Skeletal muscle tissue (tissue), 4 donors: ENCODE measurements around the gene SLC6A19. TPM values are rescaled to one million over a fixed set of nuclear protein-coding genes. Genes with fewer than 3 reads are reported as not detected.

Experiments
- H3K27ac ChIP-seq: one replicate; pipeline ENCODE4 v1.7.0; 2013; ENCODE audit warnings: mild to moderate bottlenecking, low read depth, low read length, inconsistent platforms
- H3K27me3 ChIP-seq, 3 donors: one replicate each; pipeline ENCODE4 v1.7.0; 2013; ENCODE audit warnings: low read length in 3 of 3; ENCODE audit not compliant: control insufficient read depth in 3 of 3, insufficient read depth in 3 of 3
- H3K36me3 ChIP-seq, 3 donors: one replicate each; pipeline ENCODE4 v1.7.0; 2013; ENCODE audit warnings: low read length in 3 of 3; ENCODE audit not compliant: control insufficient read depth in 3 of 3, insufficient read depth in 3 of 3
- H3K4me1 ChIP-seq, 3 donors: one replicate each; pipeline ENCODE4 v1.7.0; 2013; ENCODE audit warnings: low read length in 3 of 3, mild to moderate bottlenecking in 3 of 3; ENCODE audit not compliant: control insufficient read depth in 3 of 3, insufficient read depth in 3 of 3
- H3K4me3 ChIP-seq, 3 donors: one replicate each; pipeline ENCODE4 v1.7.0; 2013; ENCODE audit warnings: low read length in 3 of 3
- H3K9ac ChIP-seq, 3 donors: one replicate each; pipeline ENCODE4 v1.7.0; 2013; ENCODE audit warnings: low read length in 3 of 3, mild to moderate bottlenecking in 3 of 3, moderate library complexity in 2 of 3, low read depth in 1 of 3
- H3K9me3 ChIP-seq, 3 donors: one replicate each; pipeline ENCODE4 v1.7.0; 2013; ENCODE audit warnings: low read length in 3 of 3; ENCODE audit not compliant: control insufficient read depth in 3 of 3
- total RNA-seq: library from RNA; depleted of rRNA; stranded (reverse); fragments of >200 nt; gene quantifications from one replicate; pipeline ENCODE4 v1.2.3, GENCODE V29; 2014
- donor health status: Osteomylitis.

Gene SLC6A19
- total RNA-seq, 1 donor from 2014 or later = under 0.01 TPM

- Histone ChIP-seq H3K9me3 (peaks cover 0 to 15% (median 3%) of the 10 kb centered on the region in 3 donors), H3K27me3 (peaks cover 11 to 33% (median 13%) of the 10 kb centered on the region in 3 donors), H3K4me1 (no peaks in the 10 kb centered on the region), H3K9ac (no peak overlapping the region), H3K27ac (no peak overlapping the region), H3K4me3 (no peak overlapping the region), H3K36me3 (no peaks in the 10 kb centered on the region)
These were observed 56.0 kb downstream of the SLC6A19 start for GRCh38 chr5:1257363-1257762.

- Histone ChIP-seq H3K4me3 (no peak overlapping the region), H3K36me3 (no peaks in the 10 kb centered on the region), H3K4me1 (no peaks in the 10 kb centered on the region), H3K9me3 (peaks cover 0 to 17% (median 6%) of the 10 kb centered on the region in 3 donors), H3K27ac (no peak overlapping the region), H3K27me3 (peaks cover 11 to 33% (median 13%) of the 10 kb centered on the region in 3 donors), H3K9ac (no peak overlapping the region)
These were observed 56.4 kb downstream of the SLC6A19 start for GRCh38 chr5:1257841-1258240.

GRCh38 chr5:1259806-1260480 is 58.5 kb downstream of the SLC6A19 start:
- Histone ChIP-seq H3K9me3 (peaks cover 0 to 18% (median 7%) of the 10 kb centered on the region in 3 donors), H3K9ac (no peak overlapping the region), H3K27ac (no peak overlapping the region), H3K4me1 (no peaks in the 10 kb centered on the region), H3K36me3 (no peaks in the 10 kb centered on the region), H3K4me3 (no peak overlapping the region), H3K27me3 (peaks cover 8 to 28% (median 9%) of the 10 kb centered on the region in 3 donors)

GRCh38 chr5:1261643-1262042 is 60.2 kb downstream of the SLC6A19 start:
- H3K9ac ChIP-seq = no peak overlapping the region
- H3K36me3 ChIP-seq = no peaks in the 10 kb centered on the region

GRCh38 chr5:1262381-1262780 is 61.0 kb downstream of the SLC6A19 start:
- H3K9ac ChIP-seq = no peak overlapping the region
- no peaks in the 10 kb centered on the region for H3K4me1 ChIP-seq
- peaks cover 0 to 15% (median 0%) of the 10 kb centered on the region in 3 donors for H3K27me3 ChIP-seq
- no peak overlapping the region for H3K27ac ChIP-seq
- no peak overlapping the region for H3K4me3 ChIP-seq
- H3K36me3 ChIP-seq = no peaks in the 10 kb centered on the region
- peaks cover 0 to 18% (median 7%) of the 10 kb centered on the region in 3 donors for H3K9me3 ChIP-seq

More at GRCh38 chr5:1261643-1262042, 60.2 kb downstream of the SLC6A19 start:
- Histone ChIP-seq H3K27me3 (peaks cover 0 to 21% (median 0%) of the 10 kb centered on the region in 3 donors), H3K27ac (no peak overlapping the region), H3K4me1 (no peaks in the 10 kb centered on the region), H3K4me3 (no peak overlapping the region), H3K9me3 (peaks cover 0 to 18% (median 7%) of the 10 kb centered on the region in 3 donors)

- H3K27ac ChIP-seq = no peak overlapping the region
- H3K36me3 ChIP-seq = no peaks in the 10 kb centered on the region
- peaks cover 0 to 13% (median 0%) of the 10 kb centered on the region in 3 donors for H3K27me3 ChIP-seq
- peaks cover 0 to 18% (median 11%) of the 10 kb centered on the region in 3 donors for H3K9me3 ChIP-seq
- H3K4me1 ChIP-seq = no peaks in the 10 kb centered on the region
- no peak overlapping the region for H3K9ac ChIP-seq
- H3K4me3 ChIP-seq = no peak overlapping the region
These were observed 62.8 kb downstream of the SLC6A19 start for GRCh38 chr5:1264211-1264610.

GRCh38 chr5:1265026-1265425 is 63.6 kb downstream of the SLC6A19 start:
- H3K4me3 ChIP-seq = no peak overlapping the region
- H3K9me3 ChIP-seq = peaks cover 0 to 16% (median 10%) of the 10 kb centered on the region in 3 donors
- H3K9ac ChIP-seq = no peak overlapping the region
- peaks cover 0 to 9% (median 0%) of the 10 kb centered on the region in 3 donors for H3K27me3 ChIP-seq
- no peaks in the 10 kb centered on the region for H3K36me3 ChIP-seq
- no peak overlapping the region for H3K27ac ChIP-seq
- H3K4me1 ChIP-seq = no peaks in the 10 kb centered on the region

GRCh38 chr5:1265461-1266455 is 64.4 kb downstream of the SLC6A19 start:
- Histone ChIP-seq H3K4me1 (no peaks in the 10 kb centered on the region), H3K36me3 (no peaks in the 10 kb centered on the region), H3K9me3 (peaks cover 0 to 11% (median 8%) of the 10 kb centered on the region in 3 donors), H3K9ac (no peak overlapping the region), H3K27ac (no peak overlapping the region), H3K4me3 (no peak overlapping the region), H3K27me3 (peaks cover 0 to 8% (median 0%) of the 10 kb centered on the region in 3 donors)

GRCh38 chr5:1266791-1267190 is 65.4 kb downstream of the SLC6A19 start:
- Histone ChIP-seq H3K9me3 (peaks cover 0 to 8% (median 7%) of the 10 kb centered on the region in 3 donors), H3K27ac (no peak overlapping the region), H3K27me3 (peaks cover 0 to 8% (median 0%) of the 10 kb centered on the region in 3 donors), H3K4me3 (no peak overlapping the region), H3K4me1 (no peaks in the 10 kb centered on the region), H3K9ac (no peak overlapping the region), H3K36me3 (no peaks in the 10 kb centered on the region)
